Measurements from ENCODE around the gene DNAJB5.

Gene DNAJB5

GRCh38 chr9:34956648-34957047 is 32.9 kb upstream of the DNAJB5 start:
- Histone ChIP-seq H4K20me1 (ENCODE audit: insufficient read depth, low read length) (no peaks in the 10 kb centered on the region), H3K9ac (ENCODE audit: low read depth, low read length) (no peak overlapping the region), H3K79me2 (ENCODE audit: insufficient read depth, low read length) (no peaks in the 10 kb centered on the region), H3K4me1 (ENCODE audit: insufficient read depth, low read length) (no peaks in the 10 kb centered on the region), H3K9me3 (ENCODE audit: insufficient read depth, low read length, severe bottlenecking) (no peaks in the 10 kb centered on the region), H3K36me3 (ENCODE audit: insufficient read depth, low read length) (no peaks in the 10 kb centered on the region), H2AFZ (ENCODE audit: low read depth, low read length) (no peak overlapping the region), H3K27ac (ENCODE audit: low read length) (no peak overlapping the region), H3K4me3 (ENCODE audit: low read depth in 1 of 2, low read length in 2 of 2) (no peak overlapping the region), H3K4me2 (ENCODE audit: insufficient read depth, low read length) (no peak overlapping the region), H3K27me3 (ENCODE audit: insufficient read depth, low read length, poor library complexity) (no peaks in the 10 kb centered on the region)
- ATAC-seq (ENCODE audit: insufficient read depth, low read depth) (no peak), DNase-seq (no peak)
- no peak for TF ChIP-seq CTCF (IDR thresholded peaks at IDR 0.05; ENCODE audit: borderline replicate concordance, extremely low read depth, low read length, poor library complexity, severe bottlenecking)

DNA sequence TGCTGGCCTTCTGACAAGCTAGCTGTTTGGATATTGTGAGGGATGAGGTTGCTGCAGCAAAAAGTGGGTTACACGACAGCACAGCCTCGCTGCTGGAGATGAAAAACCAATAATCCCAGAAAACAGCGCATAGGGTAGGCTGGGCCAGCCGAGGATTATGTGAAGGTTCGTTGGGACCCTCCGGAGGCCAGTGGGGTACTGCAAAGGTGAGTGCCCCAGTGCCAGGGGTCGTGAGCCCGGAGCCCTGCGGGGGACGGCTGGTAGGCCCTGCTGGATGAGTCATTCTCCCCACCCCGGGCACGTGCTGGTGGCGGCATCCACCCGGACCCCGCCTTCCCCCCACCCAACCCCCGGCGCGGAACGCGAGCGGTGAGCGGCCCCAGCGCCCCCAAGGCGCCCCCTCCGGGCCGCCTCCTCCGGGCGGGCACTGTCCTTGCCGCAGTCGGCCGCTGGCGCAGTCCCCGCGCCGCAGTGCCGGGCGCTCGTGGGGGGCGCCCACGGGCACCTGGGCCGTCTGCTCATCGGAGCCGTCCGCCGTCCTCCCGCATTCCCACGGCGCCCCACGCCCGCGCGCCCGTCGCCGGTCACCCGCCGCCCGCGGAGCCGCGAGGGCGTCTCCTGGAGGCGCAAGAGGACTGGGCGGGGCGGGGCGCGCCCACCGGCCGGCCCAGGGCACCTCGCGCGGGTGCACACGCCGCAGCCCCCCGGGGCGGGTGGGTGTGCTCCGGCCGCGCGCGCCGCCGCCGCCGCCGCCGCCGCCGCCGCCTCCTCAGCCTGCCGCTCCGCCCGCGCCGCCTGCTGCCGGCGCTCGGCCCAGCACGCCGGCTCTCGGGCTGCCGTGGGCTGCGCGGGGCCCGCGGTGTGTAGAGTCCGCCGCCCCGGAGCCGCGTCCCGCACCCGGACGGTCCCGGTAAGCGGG is 31.8 kb upstream of the DNAJB5 start, which contains the start of gene PHF24:
Gene PHF24 (plus strand): TSS at position 794 of the 919 bp plus-strand sequence. CDS start 13,014 bp downstream, outside the sequence.
- Histone ChIP-seq H3K9me3 (ENCODE audit: insufficient read depth, low read length, severe bottlenecking) (no peaks in the 10 kb centered on the region), H4K20me1 (ENCODE audit: insufficient read depth, low read length) (no peaks in the 10 kb centered on the region), H2AFZ (ENCODE audit: low read depth, low read length) (no peak within 1 kb of the TSS), H3K4me3 (ENCODE audit: low read depth in 1 of 2, low read length in 2 of 2) (no peak within 1 kb of the TSS), H3K36me3 (ENCODE audit: insufficient read depth, low read length) (no peaks in the 10 kb centered on the region), H3K79me2 (ENCODE audit: insufficient read depth, low read length) (no peaks in the 10 kb centered on the region), H3K27me3 (ENCODE audit: insufficient read depth, low read length, poor library complexity) (no peaks in the 10 kb centered on the region), H3K9ac (ENCODE audit: low read depth, low read length) (no peak within 1 kb of the TSS), H3K27ac (ENCODE audit: low read length) (no peak within 1 kb of the TSS), H3K4me2 (ENCODE audit: insufficient read depth, low read length) (no peak within 1 kb of the TSS), H3K4me1 (ENCODE audit: insufficient read depth, low read length) (no peaks in the 10 kb centered on the region)
- DNase-seq (no peak), ATAC-seq (ENCODE audit: insufficient read depth, low read depth) (no peak)
- TF ChIP-seq EZH2 (IDR thresholded peaks at IDR 0.05; ENCODE audit: borderline replicate concordance, low read depth, low read length, severe bottlenecking) (no peak), CTCF (IDR thresholded peaks at IDR 0.05; ENCODE audit: borderline replicate concordance, extremely low read depth, low read length, poor library complexity, severe bottlenecking) (no peak)

DNA sequence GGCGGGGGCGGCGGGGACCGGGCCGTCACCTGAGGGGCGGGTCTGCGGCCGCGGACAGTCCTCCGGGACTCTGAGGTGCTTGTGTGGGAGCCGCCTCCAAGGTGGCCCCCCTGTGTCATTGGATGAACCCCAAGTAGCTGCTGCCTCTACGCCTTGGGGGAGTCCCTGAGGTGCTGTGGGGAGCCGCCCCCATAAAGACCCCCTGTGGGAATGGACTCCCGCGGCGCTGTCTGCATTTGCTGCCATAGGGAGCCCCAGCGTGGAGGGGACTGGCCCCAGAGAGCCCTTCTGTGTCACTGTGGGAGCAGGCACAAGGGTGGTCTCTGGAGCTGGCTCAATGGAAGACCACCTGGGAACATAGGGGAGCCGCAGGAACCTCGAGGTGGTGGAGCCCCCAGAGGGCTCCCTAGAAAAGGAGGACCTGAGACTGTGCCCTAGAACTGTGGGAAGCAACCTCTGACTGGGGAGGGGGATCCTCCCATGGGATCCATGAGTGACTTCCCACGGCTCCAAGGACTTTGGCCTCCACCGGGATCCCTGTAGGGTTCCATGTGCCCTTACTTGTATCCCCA is 31.0 kb upstream of the DNAJB5 start:
- H3K4me2 ChIP-seq (ENCODE audit: insufficient read depth, low read length) = no peak overlapping the region
- no peaks in the 10 kb centered on the region for H3K4me1 ChIP-seq (ENCODE audit: insufficient read depth, low read length)
- TF ChIP-seq EZH2 (IDR thresholded peaks at IDR 0.05; ENCODE audit: borderline replicate concordance, low read depth, low read length, severe bottlenecking) (no peak), CTCF (IDR thresholded peaks at IDR 0.05; ENCODE audit: borderline replicate concordance, extremely low read depth, low read length, poor library complexity, severe bottlenecking) (no peak)
- no peaks in the 10 kb centered on the region for H4K20me1 ChIP-seq (ENCODE audit: insufficient read depth, low read length)
- no peaks in the 10 kb centered on the region for H3K79me2 ChIP-seq (ENCODE audit: insufficient read depth, low read length)
- no peak for DNase-seq
- no peaks in the 10 kb centered on the region for H3K9me3 ChIP-seq (ENCODE audit: insufficient read depth, low read length, severe bottlenecking)
- no peak overlapping the region for H3K4me3 ChIP-seq (ENCODE audit: low read depth in 1 of 2, low read length in 2 of 2)
- H3K27ac ChIP-seq (ENCODE audit: low read length) = no peak overlapping the region
- H3K27me3 ChIP-seq (ENCODE audit: insufficient read depth, low read length, poor library complexity) = no peaks in the 10 kb centered on the region
- H3K9ac ChIP-seq (ENCODE audit: low read depth, low read length) = no peak overlapping the region
- ATAC-seq (ENCODE audit: insufficient read depth, low read depth) = no peak
- no peak overlapping the region for H2AFZ ChIP-seq (ENCODE audit: low read depth, low read length)
- no peaks in the 10 kb centered on the region for H3K36me3 ChIP-seq (ENCODE audit: insufficient read depth, low read length)

All from DND-41 (cell line).